Transverse colon (tissue), 4 donors: ENCODE data around the gene NATD1. TPM values are rescaled to one million over a fixed set of nuclear protein-coding genes. Genes with fewer than 3 reads are reported as not detected.

Source experiments
- DNase-seq: peaks from one replicate; pipeline ENCODE4 v3.0.0-alpha.2; 2019
- H3K27ac ChIP-seq, 4 donors: fragments of 200-600 bp; sonication (generic); 2 replicates each; pipeline ENCODE4 v1.5.1; 2016 to 2018; ENCODE audit warnings: inconsistent platforms in 4 of 4
- H3K27me3 ChIP-seq: fragments of 200-600 bp; sonication (generic); 2 replicates; pipeline ENCODE4 v1.5.1; 2017; ENCODE audit warnings: inconsistent platforms
- H3K36me3 ChIP-seq, 4 donors: fragments of 200-600 bp; sonication (generic); 2 replicates each; pipeline ENCODE4 v1.5.1; 2017 to 2019; ENCODE audit warnings: inconsistent platforms in 4 of 4
- H3K4me1 ChIP-seq, 4 donors: fragments of 200-600 bp; sonication (generic); 2 replicates each; pipeline ENCODE4 v1.5.1; 2017 to 2020; ENCODE audit warnings: inconsistent platforms in 4 of 4
- H3K4me3 ChIP-seq, 4 donors: fragments of 200-600 bp; sonication (generic); 1 replicate in 1 of 4; 2 replicates in 3 of 4; pipeline versions ENCODE4 v1.5.1 to v1.6.1; 2017 to 2019; ENCODE audit warnings: inconsistent platforms in 4 of 4
- H3K9me3 ChIP-seq, 2 donors: fragments of 200-600 bp; sonication (generic); 2 replicates each; pipeline ENCODE4 v1.5.1; 2017 to 2019; ENCODE audit warnings: inconsistent platforms in 2 of 2
- EP300 ChIP-seq: sonication (generic); formaldehyde crosslinking; IDR thresholded peaks from one replicate; pipeline ENCODE4 v1.6.1; 2017; ENCODE audit warnings: antibody characterized with exemption, low read depth
- POLR2A ChIP-seq: fragments of 450-650 bp; IDR thresholded peaks from one replicate; pipeline ENCODE4 v1.6.1; 2016; ENCODE audit warnings: antibody characterized with exemption, mild to moderate bottlenecking, moderate library complexity
- POLR2AphosphoS5 ChIP-seq, 3 donors: sonication (generic); formaldehyde crosslinking; IDR thresholded peaks; one replicate each; pipeline ENCODE4 v1.6.1; 2016; ENCODE audit warnings: antibody characterized with exemption in 3 of 3
- WGBS, 2 donors: methylation state at CpG; one replicate each; pipeline ENCODE4 v1.1.5; 2018; ENCODE audit warnings: low coverage in 1 of 2; 5-methylcytosine and 5-hydroxymethylcytosine counted together
- in situ Hi-C, 4 donors: fragments of 200-750 bp; cut with MboI; loops; one replicate each; pipeline versions ENCODE4 v1.15.0 to v1.15.1; 2017; ENCODE audit warnings: low sequenced_read_pairs in 3 of 4, low pct_ligation_motif_present in 1 of 4, low pct_unique_long_range_greater_than_20kb in 1 of 4
- intact Hi-C: fragments of 100-400 bp; cut with DNase I; formaldehyde crosslinking; loops from one replicate; pipeline ENCODE4 v1.15.1; 2023; ENCODE audit warnings: low total_unique reads
- total RNA-seq, 4 donors: library from RNA; depleted of rRNA; stranded (reverse); fragments of >200 nt; gene quantifications; one replicate each; pipeline ENCODE4 v1.1.0, GENCODE V29; 2016
- TF ChIP-seq, protein P1 (sequence below), 5 experiments: fragments of 200-600 bp in 3 of 5; fragments of 450-650 bp in 2 of 5; sonication (generic) in 3 of 5; IDR thresholded peaks; 1 replicate in 2 of 5; 2 replicates in 3 of 5; pipeline ENCODE4 v1.5.1; 2016 to 2017; ENCODE audit warnings: antibody characterized with exemption in 5 of 5, inconsistent platforms in 3 of 5, mild to moderate bottlenecking in 2 of 5, moderate library complexity in 1 of 5

The NATD1 gene
- total RNA-seq, 4 donors from 2014 or later = 1.4 to 7.9 (median 5.0) TPM

DNA sequence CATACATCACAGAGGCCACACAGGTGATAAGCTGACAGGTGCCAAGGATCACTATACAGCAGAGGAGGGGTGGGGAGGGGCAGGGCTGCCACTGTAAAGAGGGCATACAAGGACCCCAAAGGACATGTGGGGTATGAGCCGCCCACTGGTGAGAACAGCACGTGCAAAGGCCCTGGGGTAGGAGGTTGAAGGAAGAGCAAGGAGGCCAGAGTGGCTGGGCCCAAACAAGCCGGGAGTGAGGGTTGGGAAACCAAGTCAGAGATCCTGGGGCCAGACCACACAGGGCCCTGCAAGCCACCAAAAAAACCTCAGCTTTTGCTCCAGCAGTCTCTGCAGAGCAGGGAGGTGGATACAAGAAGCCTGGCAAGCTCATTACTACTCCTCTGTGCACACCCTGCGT, 6.5 kb downstream of the NATD1 start:
- in situ Hi-C loops (no loop called here), intact Hi-C loops (no loop called here)
- H3K27ac ChIP-seq = no peak overlapping the region
- H3K4me3 ChIP-seq = no peak overlapping the region
- H3K27me3 ChIP-seq = no peaks in the 10 kb centered on the region
- 93% methylated on average over 4 of the region's 4 CpGs; no CpG with 5 or more reads in 1 of the 2 donors for WGBS, 2 donors
- H3K9me3 ChIP-seq = no peaks in the 10 kb centered on the region
- no peak for DNase-seq
- no peaks in the 10 kb centered on the region for H3K36me3 ChIP-seq
- no peak for TF ChIP-seq EP300
- TF ChIP-seq, protein P1, sequence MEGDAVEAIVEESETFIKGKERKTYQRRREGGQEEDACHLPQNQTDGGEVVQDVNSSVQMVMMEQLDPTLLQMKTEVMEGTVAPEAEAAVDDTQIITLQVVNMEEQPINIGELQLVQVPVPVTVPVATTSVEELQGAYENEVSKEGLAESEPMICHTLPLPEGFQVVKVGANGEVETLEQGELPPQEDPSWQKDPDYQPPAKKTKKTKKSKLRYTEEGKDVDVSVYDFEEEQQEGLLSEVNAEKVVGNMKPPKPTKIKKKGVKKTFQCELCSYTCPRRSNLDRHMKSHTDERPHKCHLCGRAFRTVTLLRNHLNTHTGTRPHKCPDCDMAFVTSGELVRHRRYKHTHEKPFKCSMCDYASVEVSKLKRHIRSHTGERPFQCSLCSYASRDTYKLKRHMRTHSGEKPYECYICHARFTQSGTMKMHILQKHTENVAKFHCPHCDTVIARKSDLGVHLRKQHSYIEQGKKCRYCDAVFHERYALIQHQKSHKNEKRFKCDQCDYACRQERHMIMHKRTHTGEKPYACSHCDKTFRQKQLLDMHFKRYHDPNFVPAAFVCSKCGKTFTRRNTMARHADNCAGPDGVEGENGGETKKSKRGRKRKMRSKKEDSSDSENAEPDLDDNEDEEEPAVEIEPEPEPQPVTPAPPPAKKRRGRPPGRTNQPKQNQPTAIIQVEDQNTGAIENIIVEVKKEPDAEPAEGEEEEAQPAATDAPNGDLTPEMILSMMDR (IDR thresholded peaks at IDR 0.05) = no peak
- TF ChIP-seq POLR2AphosphoS5 (IDR thresholded peaks at IDR 0.05) = no peak
- peaks cover 0 to 6% (median 3%) of the 10 kb centered on the region in 4 donors for H3K4me1 ChIP-seq

DNA sequence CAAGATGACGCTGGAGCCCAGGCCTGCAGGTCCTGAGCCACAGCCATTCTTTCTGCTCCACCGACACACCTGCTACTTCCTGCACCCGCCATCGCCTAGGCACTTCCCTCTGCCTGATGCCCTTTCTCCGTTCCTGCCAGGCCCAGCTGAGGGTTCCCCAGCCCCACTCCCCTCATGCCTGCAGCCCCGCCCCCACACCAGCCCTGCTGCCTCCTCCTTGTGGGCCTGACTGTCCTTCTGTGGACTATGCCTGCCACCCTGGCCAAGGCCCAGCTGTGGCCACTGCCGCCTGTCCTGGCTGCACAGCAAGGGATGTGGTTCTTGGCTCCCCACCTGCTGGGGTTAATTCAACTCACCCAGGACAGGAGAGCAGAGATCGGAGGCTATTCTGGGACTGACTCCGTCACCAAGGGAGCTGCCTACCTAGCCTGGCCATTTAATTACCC, 7.5 kb downstream of the NATD1 start:
- in situ Hi-C loops = no loop called here
- TF ChIP-seq POLR2A = no peak
- no peak for TF ChIP-seq EP300
- no peak for TF ChIP-seq POLR2AphosphoS5 (IDR thresholded peaks at IDR 0.05)
- TF ChIP-seq, protein P1 (IDR thresholded peaks at IDR 0.05) = no peak
- Histone ChIP-seq H3K27me3 (no peaks in the 10 kb centered on the region), H3K9me3 (no peaks in the 10 kb centered on the region), H3K27ac (no peak overlapping the region), H3K4me1 (peaks cover 0 to 3% (median 1%) of the 10 kb centered on the region in 4 donors), H3K36me3 (no peaks in the 10 kb centered on the region), H3K4me3 (no peak overlapping the region)
- 53 to 70% methylated on average over 3 to 9 of the region's 9 CpGs for WGBS, 2 donors
- intact Hi-C loops = no loop called here
- no peak for DNase-seq

DNA sequence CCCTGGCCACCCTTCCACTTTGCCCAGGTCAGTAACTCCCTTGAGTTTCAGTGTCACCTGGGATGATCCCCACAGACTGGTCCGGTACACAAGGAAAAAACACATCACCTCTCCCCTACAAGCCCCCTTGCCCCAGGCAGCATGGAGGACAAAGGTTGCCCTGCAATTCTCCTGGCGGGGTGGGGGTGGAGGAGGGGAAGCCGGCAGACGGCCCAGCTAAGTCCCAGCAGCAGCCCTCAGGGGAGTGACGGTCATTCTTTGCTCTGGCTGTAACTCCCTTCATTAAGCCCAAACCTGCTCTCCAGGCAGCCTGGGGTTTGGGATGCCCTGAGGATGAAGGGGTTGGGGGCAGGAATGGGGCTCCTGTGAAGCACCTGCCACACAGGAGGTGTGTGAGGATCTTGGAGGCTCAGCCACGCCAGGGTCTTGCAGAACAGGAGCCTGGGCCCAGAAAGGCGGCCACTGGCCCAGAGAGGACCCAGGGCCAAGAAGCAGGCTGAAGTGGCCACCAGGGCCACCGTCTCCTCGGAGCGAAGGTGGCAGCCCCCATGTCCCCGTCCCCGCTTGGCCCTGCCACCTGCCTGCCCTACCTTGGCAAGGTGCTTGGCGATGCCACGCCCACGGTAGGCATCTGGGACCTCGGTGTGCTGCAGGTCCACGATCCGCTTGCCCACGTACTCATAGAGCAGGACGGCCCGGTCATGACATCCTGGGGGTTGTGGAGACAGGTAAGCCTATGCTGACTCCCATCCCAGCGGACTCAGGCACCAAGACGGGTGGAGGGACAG, 9.5 kb downstream of the NATD1 start:
- no peak overlapping the region for H3K27ac ChIP-seq
- no peaks in the 10 kb centered on the region for H3K9me3 ChIP-seq
- H3K36me3 ChIP-seq = no peaks in the 10 kb centered on the region
- in situ Hi-C loops (no loop called here), intact Hi-C loops (no loop called here)
- no peak for DNase-seq
- H3K4me1 ChIP-seq = no peaks in the 10 kb centered on the region
- TF ChIP-seq, protein P1 (IDR thresholded peaks at IDR 0.05) = no peak
- TF ChIP-seq POLR2A (no peak), EP300 (no peak), POLR2AphosphoS5 (IDR thresholded peaks at IDR 0.05) (no peak)
- WGBS, 2 donors = 78% methylated on average over 22 of the region's 23 CpGs; no CpG with 5 or more reads in 1 of the 2 donors
- H3K27me3 ChIP-seq = no peaks in the 10 kb centered on the region
- H3K4me3 ChIP-seq = no peak overlapping the region

DNA sequence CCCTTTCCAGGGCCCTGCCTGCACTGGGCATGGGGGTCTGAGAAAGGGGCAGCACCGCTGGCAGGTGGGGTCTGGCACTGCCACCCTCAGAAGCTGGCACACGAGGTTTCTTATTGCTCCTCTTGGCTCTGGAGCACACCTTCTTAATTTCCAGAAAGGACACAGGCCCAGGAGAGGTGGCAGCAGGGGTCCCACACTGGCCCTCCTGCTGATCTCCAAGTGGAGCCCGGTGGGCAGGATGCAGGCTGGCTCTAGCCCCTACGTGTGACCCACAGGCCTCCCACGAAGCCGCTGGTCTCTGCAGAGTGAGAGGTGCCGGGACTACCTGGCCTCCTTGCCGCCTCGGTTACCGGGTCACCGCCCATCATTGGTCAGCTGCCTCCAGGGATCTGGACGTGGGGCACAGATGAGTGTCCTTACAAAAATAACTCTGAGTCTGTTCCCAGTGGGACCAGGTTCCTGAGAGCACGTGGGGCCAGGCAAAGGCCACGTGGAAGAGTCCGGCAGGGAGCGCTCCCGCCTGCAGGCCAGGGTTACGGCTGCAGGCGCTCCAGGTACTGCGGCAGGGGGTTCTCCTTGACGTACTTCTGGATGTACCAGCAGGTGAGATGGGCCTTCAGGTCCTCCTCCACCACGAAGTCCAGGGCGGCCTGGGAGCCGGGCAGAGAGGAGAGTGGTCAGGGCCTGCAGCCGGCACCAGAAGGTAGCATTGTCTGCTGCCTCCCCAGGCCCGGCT, 10.3 kb downstream of the NATD1 start:
- no peaks in the 10 kb centered on the region for H3K4me1 ChIP-seq
- intact Hi-C loops (no loop called here), in situ Hi-C loops (no loop called here)
- no peak overlapping the region for H3K4me3 ChIP-seq
- TF ChIP-seq POLR2A (no peak), EP300 (no peak), POLR2AphosphoS5 (IDR thresholded peaks at IDR 0.05) (no peak)
- TF ChIP-seq, protein P1 (IDR thresholded peaks at IDR 0.05) = no peak
- DNase-seq = no peak
- no peaks in the 10 kb centered on the region for H3K27me3 ChIP-seq
- H3K36me3 ChIP-seq = no peaks in the 10 kb centered on the region
- no peak overlapping the region for H3K27ac ChIP-seq
- no peaks in the 10 kb centered on the region for H3K9me3 ChIP-seq
- WGBS, 2 donors = 81 to 83% methylated on average over 1 to 18 of the region's 26 CpGs
